HepG2 (cell line): Measurements from ENCODE around the gene AHSA1. TPM values are rescaled to one million over a fixed set of nuclear protein-coding genes. Genes with fewer than 3 reads are reported as not detected.
A peak's percentile ranks its signal among the peaks of the same experiment; 100 is the strongest.

Source experiments
- CREB1 ChIP-seq, 2 experiments: fragments of 450-650 bp in 1 of 2; IDR thresholded peaks; 2 replicates each; pipeline ENCODE4 v1.6.1; 2016 to 2017; ENCODE audit warnings: control low read depth in 1 of 2, mild to moderate bottlenecking in 1 of 2, missing compliant biosample characterization in 1 of 2, missing genetic modification characterization in 1 of 2
- E2F5 ChIP-seq: sonication (generic); formaldehyde crosslinking; conservative IDR thresholded peaks from 2 replicates; pipeline ENCODE4 v1.4.0; 2020; ENCODE audit warnings: missing genetic modification reagents
- FOXC1 ChIP-seq: sonication (generic); formaldehyde crosslinking; IDR thresholded peaks from 2 replicates; pipeline ENCODE4 v1.8.0; 2022; ENCODE audit warnings: mild to moderate bottlenecking, missing genetic modification reagents, borderline replicate concordance
- FOXK1 ChIP-seq: sonication (generic); formaldehyde crosslinking; IDR thresholded peaks from 2 replicates; pipeline ENCODE4 v1.4.0; 2020; ENCODE audit warnings: low read depth, missing genetic modification reagents, borderline replicate concordance
- GTF3A ChIP-seq: sonication (generic); formaldehyde crosslinking; conservative IDR thresholded peaks from 2 replicates; pipeline ENCODE4 v1.4.0; 2020; ENCODE audit warnings: mild to moderate bottlenecking, missing genetic modification reagents
- HNRNPH1 ChIP-seq: fragments of 200-400 bp; formaldehyde crosslinking; optimal IDR thresholded peaks from 2 replicates; pipeline ENCODE3; 2017; ENCODE audit warnings: mild to moderate bottlenecking, low read depth, low read length
- KAT7 ChIP-seq: IDR thresholded peaks from 2 replicates; pipeline ENCODE4 v1.6.1; 2018; ENCODE audit warnings: borderline replicate concordance, missing compliant biosample characterization
- MIER3 ChIP-seq: IDR thresholded peaks from 2 replicates; pipeline ENCODE4 v1.6.1; 2016; ENCODE audit warnings: missing compliant biosample characterization, borderline replicate concordance
- MYNN ChIP-seq: sonication (generic); formaldehyde crosslinking; IDR thresholded peaks from 2 replicates; pipeline ENCODE4 v1.4.0; 2020; ENCODE audit warnings: mild to moderate bottlenecking, low read depth, missing genetic modification reagents
- NPAS2 ChIP-seq: sonication (generic); formaldehyde crosslinking; IDR thresholded peaks from 2 replicates; pipeline ENCODE4 v1.8.0; 2022; ENCODE audit warnings: mild to moderate bottlenecking, missing genetic modification reagents, borderline replicate concordance
- RORA ChIP-seq: sonication (generic); formaldehyde crosslinking; IDR thresholded peaks from 2 replicates; pipeline ENCODE4 v1.5.0; 2020; ENCODE audit warnings: mild to moderate bottlenecking, missing genetic modification reagents, moderate library complexity
- ZBTB40 ChIP-seq, 2 experiments: fragments of 450-650 bp in 1 of 2; sonication (generic) in 1 of 2; formaldehyde crosslinking in 1 of 2; IDR thresholded peaks; 2 replicates each; pipeline versions ENCODE4 v1.6.1 to v1.8.0; 2016 to 2022; ENCODE audit warnings: antibody characterized with exemption in 1 of 2, mild to moderate bottlenecking in 1 of 2, missing genetic modification reagents in 1 of 2
- ZMYM2 ChIP-seq: sonication (generic); formaldehyde crosslinking; IDR thresholded peaks from 2 replicates; pipeline ENCODE4 v1.8.0; 2022; ENCODE audit warnings: mild to moderate bottlenecking, missing genetic modification reagents
- ZNF207 ChIP-seq: fragments of 450-650 bp; IDR thresholded peaks from 2 replicates; pipeline ENCODE4 v1.6.1; 2016; ENCODE audit warnings: antibody characterized with exemption, borderline replicate concordance
- polyA plus RNA-seq, 8 experiments: library from polyadenylated mRNA; depleted of rRNA in 3 of 8; stranded (reverse) in 7 of 8; unstranded in 1 of 8; fragments of >200 nt; fragmentation: Illumina TruSeq in 4 of 8; extraction: Trizol in 4 of 8; gene quantifications; 2 replicates each; pipeline versions ENCODE4 v1.2.1 to v1.2.3, GENCODE V29; 2011 to 2016; ENCODE audit warnings: low read depth in 4 of 8, missing spikeins in 1 of 8, mixed read lengths in 1 of 8; ENCODE audit not compliant: insufficient read depth in 1 of 8
- total RNA-seq, 5 experiments: library from RNA; depleted of rRNA; stranded (reverse); fragments of >200 nt; fragmentation: Illumina TruSeq; extraction: Trizol; gene quantifications; 2 replicates each; pipeline ENCODE4 v1.2.3, GENCODE V29; 2016; ENCODE audit warnings: low read depth in 1 of 5
- TF ChIP-seq, protein P1 (sequence below): sonication (generic); formaldehyde crosslinking; IDR thresholded peaks from 2 replicates; pipeline ENCODE4 v1.8.1; 2023; ENCODE audit warnings: mild to moderate bottlenecking, missing genetic modification reagents

AHSA1 gene
- total and polyA plus RNA-seq, 2 of the 13 experiments (the other 11 are each of a cell fraction or from before 2014, with no cell fraction given), result 113 to 241 TPM

DNA sequence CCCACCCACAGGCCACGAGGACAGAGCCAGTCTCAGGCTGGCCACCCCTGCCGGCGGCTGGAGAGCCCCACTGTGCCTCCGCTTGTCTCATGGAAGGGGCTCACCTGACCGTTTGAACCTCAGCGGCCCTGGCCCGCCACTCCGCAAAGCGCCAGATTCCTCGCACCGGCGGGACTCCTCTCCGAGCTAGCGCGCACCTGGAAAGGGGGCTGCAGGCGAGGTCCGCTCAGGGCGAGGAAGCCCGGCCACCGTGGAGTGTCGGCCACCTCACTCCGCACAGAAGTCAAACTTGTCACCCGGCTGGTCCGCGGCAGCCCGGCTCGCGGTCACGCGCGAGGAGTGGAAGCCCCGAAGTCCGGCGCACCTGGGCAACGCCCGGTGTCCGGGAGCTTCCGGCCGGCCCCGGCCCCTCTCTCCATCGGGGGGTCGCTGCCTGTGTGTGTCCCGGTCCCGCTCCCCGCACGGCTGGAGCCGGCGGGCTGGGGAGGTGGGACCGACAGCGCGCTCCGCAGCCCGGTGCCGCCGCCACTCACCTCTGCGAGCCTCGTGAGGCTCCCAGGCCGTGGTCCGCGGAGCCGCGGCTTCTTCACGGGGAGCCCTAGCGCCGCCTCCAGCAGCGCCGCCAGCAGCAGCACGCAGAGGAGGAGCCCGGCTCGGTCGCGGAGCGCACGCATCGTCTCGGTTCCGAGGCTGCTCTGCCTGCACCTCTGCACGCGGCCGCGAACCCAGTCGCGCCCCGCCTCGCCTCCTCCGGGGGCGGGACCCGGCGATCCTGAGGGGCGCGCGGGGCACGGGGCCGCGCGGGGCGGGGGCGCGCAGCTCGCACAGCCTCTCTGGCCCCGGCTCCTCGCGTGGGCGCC, 40.5 kb downstream of the AHSA1 start, which contains the start of gene ISM2 (continued):
- TF ChIP-seq MIER3 (CRISPR knock-in tag), result no peak; the same call in 1 of the 2 replicates
- TF ChIP-seq E2F5 (CRISPR knock-in tag), result no peak
- no peak for TF ChIP-seq GTF3A (CRISPR knock-in tag)
- TF ChIP-seq NPAS2, result no peak
- TF ChIP-seq HNRNPH1, result no peak
- no peak for TF ChIP-seq MYNN
- TF ChIP-seq ZMYM2, result no peak
- 0 out of 2 replicates have a peak, but pooled peaks have one; percentile 19 for TF ChIP-seq FOXK1 (CRISPR knock-in tag)
- no peak for TF ChIP-seq ZBTB40 (IDR thresholded peaks at IDR 0.05)
- peak; percentile 29; the same call in 1 of the 2 replicates for TF ChIP-seq ZBTB40 (CRISPR knock-in tag; IDR thresholded peaks at IDR 0.05)
- no peak for TF ChIP-seq RORA (CRISPR knock-in tag)
- TF ChIP-seq ZNF207, result no peak
- TF ChIP-seq, protein P1, sequence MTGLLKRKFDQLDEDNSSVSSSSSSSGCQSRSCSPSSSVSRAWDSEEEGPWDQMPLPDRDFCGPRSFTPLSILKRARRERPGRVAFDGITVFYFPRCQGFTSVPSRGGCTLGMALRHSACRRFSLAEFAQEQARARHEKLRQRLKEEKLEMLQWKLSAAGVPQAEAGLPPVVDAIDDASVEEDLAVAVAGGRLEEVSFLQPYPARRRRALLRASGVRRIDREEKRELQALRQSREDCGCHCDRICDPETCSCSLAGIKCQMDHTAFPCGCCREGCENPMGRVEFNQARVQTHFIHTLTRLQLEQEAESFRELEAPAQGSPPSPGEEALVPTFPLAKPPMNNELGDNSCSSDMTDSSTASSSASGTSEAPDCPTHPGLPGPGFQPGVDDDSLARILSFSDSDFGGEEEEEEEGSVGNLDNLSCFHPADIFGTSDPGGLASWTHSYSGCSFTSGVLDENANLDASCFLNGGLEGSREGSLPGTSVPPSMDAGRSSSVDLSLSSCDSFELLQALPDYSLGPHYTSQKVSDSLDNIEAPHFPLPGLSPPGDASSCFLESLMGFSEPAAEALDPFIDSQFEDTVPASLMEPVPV (CRISPR knock-in tag), result peak; percentile 67; the same call in 1 of the 2 replicates
- no peak for TF ChIP-seq CREB1 (IDR thresholded peaks at IDR 0.05)
- no peak for TF ChIP-seq CREB1 (CRISPR knock-in tag; IDR thresholded peaks at IDR 0.05)
- no peak for TF ChIP-seq KAT7 (CRISPR knock-in tag)
- peak; percentile 41; the same call in 1 of the 2 replicates for TF ChIP-seq FOXC1 (CRISPR knock-in tag)
